GM13976 (cell line): ENCODE measurements around the gene NCK2.
"Not testable (repeated sequence)": the region's sequence is repeated elsewhere in the genome, so short reads cannot be mapped to it uniquely, and the experiment has no call there.

Source experiments
- DNase-seq: peaks from one replicate; pipeline ENCODE4 v3.0.0; 2012; ENCODE audit warnings: low spot score
- in situ Hi-C: fragments of 300-500 bp; cut with MboI; formaldehyde crosslinking; loops from one replicate; pipeline ENCODE4 v1.12.0; 2022; ENCODE audit warnings: low sequenced_read_pairs, mixed read lengths, inconsistent platforms; ENCODE audit not compliant: unreplicated experiment
- TF ChIP-seq, protein P1 (sequence below): IDR thresholded peaks from 2 replicates; pipeline ENCODE4 v1.5.1; 2012; ENCODE audit warnings: borderline replicate concordance, mild to moderate bottlenecking; ENCODE audit not compliant: insufficient read depth; ENCODE audit errors: extremely low read depth, missing control alignments, control extremely low read depth

NCK2 gene

DNA sequence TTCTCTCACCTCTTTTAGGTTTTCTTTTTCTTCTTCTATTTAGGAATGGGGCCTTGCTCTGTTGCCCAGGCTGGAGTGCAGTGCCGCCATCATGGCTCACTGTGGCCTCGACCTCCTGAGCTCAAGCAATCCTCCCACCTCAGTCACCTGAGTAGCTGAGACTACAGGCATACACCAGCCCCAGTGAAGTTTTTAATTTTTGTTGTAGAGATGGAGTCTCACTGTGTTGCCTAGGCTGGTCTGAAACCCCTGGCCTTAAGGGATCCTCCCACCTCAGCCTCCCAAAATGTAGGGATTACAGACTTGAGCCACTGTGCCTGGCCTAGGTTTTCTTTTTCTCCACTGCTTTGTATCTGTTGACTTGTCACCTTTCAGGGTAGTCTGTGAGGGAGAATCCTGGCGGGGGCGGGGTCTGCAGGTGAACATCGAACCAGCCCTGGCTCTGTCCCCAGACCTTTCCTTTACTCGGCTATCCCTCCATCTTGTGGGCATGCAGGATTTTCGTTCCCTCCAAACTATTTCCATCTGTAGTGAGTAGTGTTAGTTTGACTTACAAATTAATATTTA lies 21.7 kb downstream of the NCK2 start:
- in situ Hi-C loops, result no loop called here
- TF ChIP-seq, protein P1, sequence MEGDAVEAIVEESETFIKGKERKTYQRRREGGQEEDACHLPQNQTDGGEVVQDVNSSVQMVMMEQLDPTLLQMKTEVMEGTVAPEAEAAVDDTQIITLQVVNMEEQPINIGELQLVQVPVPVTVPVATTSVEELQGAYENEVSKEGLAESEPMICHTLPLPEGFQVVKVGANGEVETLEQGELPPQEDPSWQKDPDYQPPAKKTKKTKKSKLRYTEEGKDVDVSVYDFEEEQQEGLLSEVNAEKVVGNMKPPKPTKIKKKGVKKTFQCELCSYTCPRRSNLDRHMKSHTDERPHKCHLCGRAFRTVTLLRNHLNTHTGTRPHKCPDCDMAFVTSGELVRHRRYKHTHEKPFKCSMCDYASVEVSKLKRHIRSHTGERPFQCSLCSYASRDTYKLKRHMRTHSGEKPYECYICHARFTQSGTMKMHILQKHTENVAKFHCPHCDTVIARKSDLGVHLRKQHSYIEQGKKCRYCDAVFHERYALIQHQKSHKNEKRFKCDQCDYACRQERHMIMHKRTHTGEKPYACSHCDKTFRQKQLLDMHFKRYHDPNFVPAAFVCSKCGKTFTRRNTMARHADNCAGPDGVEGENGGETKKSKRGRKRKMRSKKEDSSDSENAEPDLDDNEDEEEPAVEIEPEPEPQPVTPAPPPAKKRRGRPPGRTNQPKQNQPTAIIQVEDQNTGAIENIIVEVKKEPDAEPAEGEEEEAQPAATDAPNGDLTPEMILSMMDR, result no peak
- DNase-seq, result no peak

DNA sequence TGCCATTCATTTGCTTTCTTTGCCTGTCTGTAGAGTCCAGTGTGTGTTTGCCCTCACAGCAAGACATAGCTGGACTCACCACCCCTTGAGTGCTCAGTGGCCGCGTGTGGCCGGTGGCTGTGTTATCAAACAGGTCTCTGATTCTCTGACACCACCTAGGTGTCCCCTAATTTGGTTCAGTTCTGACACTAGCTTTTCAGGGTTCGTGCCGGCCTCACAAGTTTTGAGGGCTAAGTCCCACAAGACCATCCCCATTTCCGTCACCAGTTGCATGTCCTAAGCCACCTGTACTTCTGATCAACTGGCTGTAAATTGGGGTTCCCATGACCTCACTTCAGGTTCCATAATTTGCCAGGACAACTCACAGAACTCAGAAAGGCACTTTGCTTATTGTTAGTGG lies 23.5 kb downstream of the NCK2 start:
- TF ChIP-seq, protein P1, result no peak
- in situ Hi-C loops, result no loop called here
- no peak for DNase-seq

DNA sequence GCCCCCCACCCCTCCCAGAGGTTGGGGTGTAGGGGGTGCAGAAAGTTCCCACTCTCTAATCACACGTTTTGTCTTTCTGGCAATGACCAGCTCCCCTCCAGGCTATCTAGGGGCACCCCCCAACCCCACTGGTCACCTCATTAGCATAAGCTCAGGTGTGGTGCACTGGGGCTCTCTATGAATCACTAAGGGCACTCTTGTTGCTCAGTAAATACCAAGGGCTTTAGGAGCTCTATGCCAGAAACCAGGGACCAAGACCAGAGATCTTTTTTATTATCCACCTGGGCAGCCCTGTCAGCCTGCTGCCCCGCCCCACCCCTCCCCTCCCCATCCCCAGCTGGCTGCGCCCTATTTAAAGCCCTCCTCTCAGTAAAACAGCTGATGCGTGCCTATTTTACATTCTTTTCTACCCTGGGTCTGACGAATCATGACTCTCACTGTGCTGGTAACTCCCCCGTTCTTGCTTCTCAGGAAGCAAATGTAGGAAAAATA lies 24.3 kb downstream of the NCK2 start:
- TF ChIP-seq, protein P1, result no peak
- DNase-seq, result no peak
- in situ Hi-C loops, result no loop called here

DNA sequence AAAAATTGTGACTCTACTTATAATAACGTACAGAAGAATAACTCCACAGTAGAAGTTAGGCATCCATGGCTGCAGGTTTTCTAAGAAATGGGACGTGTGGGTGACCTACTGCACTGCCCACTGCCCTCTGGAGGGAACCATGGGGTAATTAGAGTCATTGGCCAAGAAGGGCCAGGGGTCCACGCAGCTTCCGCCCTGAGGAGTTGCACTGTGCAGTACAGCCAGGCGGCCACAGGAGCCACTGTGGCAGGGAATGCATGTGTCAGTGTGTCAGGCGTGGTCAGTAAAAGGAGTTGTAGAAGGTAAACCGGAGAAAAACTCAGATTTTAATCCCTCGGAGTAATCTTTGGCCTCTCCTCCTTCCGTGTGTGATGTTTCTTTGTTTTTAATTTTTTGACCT lies 24.8 kb downstream of the NCK2 start:
- in situ Hi-C loops, result no loop called here
- TF ChIP-seq, protein P1, result no peak

DNA sequence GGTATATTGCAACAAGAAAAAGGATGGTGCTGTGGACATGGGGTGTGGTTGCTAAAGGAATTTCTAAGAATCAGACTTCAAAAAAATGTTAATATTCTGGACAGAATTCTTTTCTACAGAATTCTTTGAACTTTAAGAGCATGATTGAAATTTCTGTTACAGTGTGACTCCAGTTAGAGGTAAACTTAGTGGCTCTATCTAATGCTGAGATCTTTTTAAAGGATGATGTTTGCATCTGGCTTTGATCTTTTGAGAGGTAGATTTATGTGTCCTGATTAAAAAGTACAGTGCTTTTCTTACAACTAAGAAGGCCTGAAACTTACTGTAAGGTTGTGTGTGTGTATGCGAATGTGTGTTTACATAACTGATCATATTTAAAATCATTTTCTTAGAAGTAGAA lies 25.4 kb downstream of the NCK2 start:
- in situ Hi-C loops, result no loop called here
- TF ChIP-seq, protein P1, result no peak
- no peak for DNase-seq

More for the DNA sequence above, 24.8 kb downstream of the NCK2 start:
- DNase-seq, result no peak

DNA sequence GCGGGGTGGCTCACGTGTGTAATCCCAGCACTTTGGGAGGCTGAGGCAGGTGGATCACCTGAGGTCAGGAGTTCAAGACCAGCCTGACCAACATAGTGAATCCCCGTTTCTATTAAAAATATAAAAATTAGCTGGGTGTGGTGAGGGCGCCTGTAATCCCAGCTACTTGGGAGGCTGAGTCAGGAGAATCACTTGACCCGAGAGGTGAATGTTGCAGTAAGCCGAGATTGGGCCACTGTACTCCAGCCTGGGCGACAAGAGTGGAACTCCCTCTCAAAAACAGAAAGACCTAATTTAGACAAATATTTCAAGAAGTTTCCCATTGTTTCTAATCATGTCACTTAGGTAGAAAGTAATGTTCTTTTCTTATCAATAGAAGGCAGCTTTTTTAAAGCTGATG lies 26.6 kb downstream of the NCK2 start:
- in situ Hi-C loops, DNase-seq: not testable (repeated sequence)

DNA sequence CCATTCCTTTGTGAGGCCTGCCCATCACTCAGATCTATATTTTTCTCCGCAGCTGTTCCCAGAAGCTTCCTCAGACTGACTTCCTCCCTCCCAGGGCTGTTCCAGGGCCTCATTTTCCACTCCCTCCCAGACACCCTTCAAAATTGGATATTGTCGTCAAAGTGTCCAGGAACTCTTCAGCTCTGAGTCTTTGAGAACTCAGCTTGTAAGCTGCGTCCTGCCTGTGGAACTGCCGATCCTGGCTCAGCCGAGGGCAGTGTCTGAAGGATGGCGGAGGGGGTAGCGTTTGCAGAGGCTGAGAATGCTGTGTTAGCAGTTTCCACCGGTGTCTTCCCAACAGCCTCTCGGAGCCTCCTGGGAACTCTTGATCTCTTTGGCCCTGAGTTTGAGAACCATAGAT lies 27.1 kb downstream of the NCK2 start:
- in situ Hi-C loops, result no loop called here
- DNase-seq, result no peak
- TF ChIP-seq, protein P1, result no peak
